ENCODE results near the gene ASF1A. TPM values are rescaled to one million over a fixed set of nuclear protein-coding genes. Genes with fewer than 3 reads are reported as not detected.

Gene ASF1A
- total RNA-seq, 1 donor, result 9.4 TPM

DNA sequence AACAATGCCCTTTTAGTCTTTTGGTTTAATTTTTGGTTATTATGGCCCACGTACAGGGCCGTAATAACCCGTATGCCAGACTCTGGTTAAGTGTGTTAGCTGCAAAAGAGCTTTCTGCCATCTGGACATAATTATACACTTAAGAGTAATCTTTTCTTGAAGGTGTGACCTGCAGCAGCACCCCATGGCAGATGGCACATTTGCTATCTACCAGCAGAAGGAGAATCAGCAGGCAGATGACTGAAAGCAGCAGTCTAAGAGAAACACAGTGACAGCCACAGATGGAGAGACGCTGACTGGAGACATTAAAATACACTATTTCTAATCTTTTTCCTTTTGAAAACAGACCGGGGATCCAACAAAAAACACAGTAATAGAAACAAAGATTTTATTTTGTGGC lies 18.7 kb downstream of the ASF1A start:
- no peak for DNase-seq (ENCODE audit: low read depth in 2 of 3, low spot score in 2 of 3)

GRCh38 chr6:118913161-118913560 lies 19.2 kb downstream of the ASF1A start:
- no peak for DNase-seq (ENCODE audit: low read depth in 2 of 3, low spot score in 2 of 3)

DNA sequence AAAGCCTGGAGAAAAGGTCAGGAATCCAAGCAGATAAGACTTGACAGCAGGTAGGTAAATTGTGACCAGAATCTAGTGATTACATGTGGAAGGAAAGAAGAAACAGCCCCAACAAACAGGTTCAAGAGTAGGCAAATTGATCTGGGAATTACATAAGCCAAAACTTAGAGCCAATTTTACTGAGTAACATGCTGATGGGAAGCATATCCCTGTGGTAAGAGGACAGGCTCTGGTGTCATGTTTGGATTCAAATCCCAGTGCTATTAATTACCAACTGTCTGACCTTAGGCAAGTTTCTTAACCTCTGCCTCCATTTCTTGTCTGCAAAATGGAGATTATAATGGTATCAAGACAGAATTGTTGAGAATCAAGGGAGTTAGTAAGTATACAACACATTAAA lies 20.6 kb downstream of the ASF1A start:
- DNase-seq (ENCODE audit: low read depth in 2 of 3, low spot score in 2 of 3), result no peak

- DNase-seq (ENCODE audit: low read depth in 2 of 3, low spot score in 2 of 3), result no peak
Measured at GRCh38 chr6:118917546-118918328, 23.8 kb downstream of the ASF1A start.

DNA sequence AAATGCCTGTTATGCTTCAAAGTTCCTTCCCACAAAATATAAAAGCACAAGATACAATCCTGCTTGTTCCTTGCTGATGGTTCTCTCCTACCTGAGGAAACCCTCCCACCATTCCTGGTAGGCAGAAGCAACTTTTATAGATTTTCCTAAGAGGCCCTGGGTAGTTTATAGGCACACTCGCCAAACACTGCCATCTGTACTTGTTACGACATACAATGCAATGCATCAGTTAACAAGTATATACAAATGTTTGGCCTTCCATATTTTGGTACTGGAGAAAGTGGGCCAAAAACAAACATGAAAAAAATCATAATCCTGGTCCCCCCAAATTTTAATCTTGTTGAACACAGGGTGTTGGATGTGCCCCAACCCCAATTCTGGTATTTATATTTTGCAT lies 24.4 kb downstream of the ASF1A start:
- DNase-seq (ENCODE audit: low read depth in 2 of 3, low spot score in 2 of 3), result no peak

GRCh38 chr6:118921084-118921483 lies 27.1 kb downstream of the ASF1A start:
- no peak for DNase-seq (ENCODE audit: low read depth in 2 of 3, low spot score in 2 of 3)

GRCh38 chr6:118923035-118923434 lies 29.1 kb downstream of the ASF1A start:
- DNase-seq (ENCODE audit: low read depth in 2 of 3, low spot score in 2 of 3), result no peak

- DNase-seq (ENCODE audit: low read depth in 2 of 3, low spot score in 2 of 3), result no peak
Measured at GRCh38 chr6:118930680-118931079, 36.7 kb downstream of the ASF1A start.

DNA sequence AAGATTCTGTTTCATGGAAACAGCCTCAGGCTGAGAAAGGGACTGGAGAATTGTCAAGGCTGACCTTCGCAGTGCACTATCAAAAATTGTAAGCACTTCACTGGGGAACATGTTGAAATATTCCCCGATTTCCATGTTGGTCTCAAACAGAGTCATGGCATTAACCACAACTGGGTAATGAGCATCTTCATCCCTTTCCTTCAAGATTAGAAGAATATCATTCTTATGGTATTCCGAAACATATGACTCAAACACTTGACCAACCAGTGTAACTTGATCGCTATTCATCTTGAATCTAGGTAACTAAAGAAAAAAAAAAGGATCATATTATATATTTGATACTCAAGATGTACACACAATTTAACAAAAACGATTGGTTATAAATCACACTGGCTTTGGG lies 37.5 kb downstream of the ASF1A start:
- no peak for DNase-seq (ENCODE audit: low read depth in 2 of 3, low spot score in 2 of 3)

DNA sequence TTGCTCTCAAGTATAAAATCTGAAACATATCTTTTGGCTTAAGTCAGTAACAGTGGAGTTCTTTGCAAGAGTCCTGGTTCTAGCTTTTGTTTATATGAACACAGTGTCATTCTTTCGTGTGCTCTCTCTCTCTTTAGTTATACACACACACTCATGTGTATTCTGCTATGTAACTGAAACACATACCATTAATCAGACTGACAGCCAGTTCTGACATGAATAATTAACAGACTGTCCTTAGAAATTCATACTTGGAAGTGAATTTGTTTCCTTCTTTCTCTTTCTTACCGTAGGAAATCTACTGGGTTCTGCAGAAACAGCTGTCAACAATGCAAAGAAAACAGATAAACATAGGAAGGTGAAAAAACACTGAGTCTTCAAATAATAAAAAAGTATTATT lies 38.5 kb downstream of the ASF1A start:
- no peak for DNase-seq (ENCODE audit: low read depth in 2 of 3, low spot score in 2 of 3)

DNA sequence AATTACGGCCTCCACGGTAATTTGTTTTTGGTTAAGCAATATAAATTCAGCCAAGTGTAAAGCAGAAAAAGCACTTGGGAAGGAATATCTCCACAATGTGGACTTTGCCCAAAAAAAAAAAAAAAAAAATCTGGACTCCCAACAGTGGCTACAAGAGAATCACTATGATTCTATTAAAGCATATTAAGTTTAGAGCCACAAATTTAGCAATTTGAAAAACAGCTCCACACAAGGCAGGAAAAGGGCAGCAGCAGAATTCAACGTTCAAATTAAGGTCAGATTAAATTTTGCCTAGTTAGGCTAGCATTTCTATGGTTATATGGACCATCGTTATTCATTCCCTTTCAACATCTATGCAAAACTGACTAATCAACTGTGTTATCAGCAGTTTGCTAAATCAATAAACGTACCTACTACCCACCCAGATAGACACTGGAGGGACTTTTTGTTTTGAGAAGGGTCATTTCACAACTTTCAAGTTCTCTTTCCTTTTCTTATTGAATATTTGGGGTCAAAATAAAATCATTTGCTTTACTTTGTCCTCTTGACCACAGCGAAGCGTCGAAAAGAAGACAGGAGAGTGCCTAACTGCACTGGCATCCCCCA lies 40.0 kb downstream of the ASF1A start:
- DNase-seq (ENCODE audit: low read depth in 2 of 3, low spot score in 2 of 3), result no peak

GRCh38 chr6:118934461-118935330 lies 40.7 kb downstream of the ASF1A start, which contains the start of gene MCM9:
TSS of gene MCM9 (minus strand) at chr6:118935159. CDS start at chr6:118931723, 3,436 bp downstream.
- peak; percentile 74 to 93 (median 92) for DNase-seq (ENCODE audit: low read depth in 2 of 3, low spot score in 2 of 3)

- no peak for DNase-seq (ENCODE audit: low read depth in 2 of 3, low spot score in 2 of 3)
Measured at GRCh38 chr6:118935331-118935668, 41.3 kb downstream of the ASF1A start.

DNA sequence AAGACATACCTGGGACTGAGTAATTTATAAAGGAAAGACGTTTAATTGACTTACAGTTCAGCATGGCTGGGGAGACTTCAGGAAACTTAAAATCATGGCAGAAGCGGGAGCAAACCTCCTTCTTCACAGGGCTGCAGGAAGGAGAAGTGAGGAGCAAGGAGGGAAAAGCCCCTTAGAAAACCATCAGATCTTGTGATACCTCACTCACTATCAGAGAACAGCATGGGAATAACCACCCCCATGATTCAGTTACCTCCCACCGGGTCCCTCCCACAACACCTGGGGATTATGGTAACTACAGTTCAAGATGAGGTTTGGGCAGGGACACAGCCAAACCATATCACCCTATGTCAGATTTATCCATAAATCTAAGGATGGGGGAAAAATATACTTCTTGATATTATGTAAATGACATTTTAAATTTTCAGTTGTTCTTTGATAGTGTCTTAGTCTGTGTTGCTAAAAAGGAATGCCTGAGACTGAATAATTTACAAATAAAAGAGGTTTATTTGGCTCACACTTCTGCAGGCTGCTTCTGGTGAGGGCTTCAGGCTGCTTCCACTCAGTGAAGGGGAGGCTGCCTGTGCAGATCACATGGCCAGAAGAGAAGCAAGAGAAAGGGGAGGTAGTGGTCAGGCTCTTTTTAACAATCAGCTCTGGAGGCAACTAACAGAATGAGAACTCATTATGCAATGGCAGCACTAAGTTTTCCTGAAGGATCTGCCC lies 42.2 kb downstream of the ASF1A start:
- no peak for DNase-seq (ENCODE audit: low read depth in 2 of 3, low spot score in 2 of 3)

GRCh38 chr6:118939683-118940082 lies 45.7 kb downstream of the ASF1A start:
- DNase-seq (ENCODE audit: low read depth in 2 of 3, low spot score in 2 of 3), result no peak

- DNase-seq (ENCODE audit: low read depth in 2 of 3, low spot score in 2 of 3), result no peak
Measured at GRCh38 chr6:118940770-118941169, 46.8 kb downstream of the ASF1A start.

DNA sequence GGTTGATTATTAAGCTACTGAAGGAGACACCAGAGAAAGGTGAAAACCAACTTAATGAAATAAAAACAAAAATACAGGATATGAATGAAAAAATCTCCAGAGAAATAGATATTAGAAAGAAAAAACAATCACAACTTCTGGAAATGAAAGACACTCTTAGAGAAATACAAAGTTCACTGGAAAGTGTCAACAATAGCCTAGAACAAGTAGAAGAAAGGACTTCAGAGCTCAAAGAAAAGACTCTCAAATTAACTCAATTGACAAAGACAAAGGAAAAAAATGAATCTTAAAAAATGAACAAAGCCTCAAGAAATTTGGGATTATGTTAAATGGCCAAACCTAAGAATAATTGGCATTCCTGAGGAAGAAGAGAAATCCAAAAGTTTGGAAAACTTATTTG lies 51.3 kb downstream of the ASF1A start:
- DNase-seq (ENCODE audit: low read depth in 2 of 3, low spot score in 2 of 3), result no peak

GRCh38 chr6:118952683-118953082 lies 58.7 kb downstream of the ASF1A start:
- DNase-seq (ENCODE audit: low read depth in 2 of 3, low spot score in 2 of 3), result no peak

DNA sequence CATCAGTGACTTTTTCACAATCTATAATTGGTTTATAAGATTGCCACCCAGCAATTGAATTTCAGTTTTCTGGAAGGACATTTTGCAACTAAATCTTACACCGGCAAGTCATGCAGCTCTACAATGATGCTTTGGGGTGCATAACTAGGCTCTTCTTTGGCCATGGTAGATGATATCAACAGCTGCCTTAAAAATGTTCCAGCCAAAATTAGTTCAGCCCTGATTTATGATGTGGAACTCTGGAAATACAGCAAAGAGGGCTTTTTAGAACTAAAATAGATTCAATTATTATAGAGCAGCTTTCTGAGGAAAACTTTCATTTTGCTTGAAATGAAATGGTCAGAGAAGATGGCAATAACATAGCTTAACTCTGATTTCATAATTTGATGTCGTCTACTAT lies 59.4 kb downstream of the ASF1A start:
- no peak for DNase-seq (ENCODE audit: low read depth in 2 of 3, low spot score in 2 of 3)

All from hematopoietic multipotent progenitor cell (in vitro differentiated cells).